Activated T-helper 9 cell treated with anti-CD3 and anti-CD28 coated beads, Interleukin-2, amount 50 U/mL, for 16 hours (primary cell): ENCODE measurements around the gene RPL5.

ENCODE experiments used
- DNase-seq: peaks from one replicate; pipeline ENCODE4 v3.0.0-alpha.2; 2020; ENCODE audit warnings: low read depth

RPL5 gene

GRCh38 chr1:92820024-92820423 lies 11.8 kb upstream of the RPL5 start:
- DNase-seq, result no peak

GRCh38 chr1:92820551-92820950 lies 11.3 kb upstream of the RPL5 start:
- DNase-seq, result no peak

- no peak for DNase-seq
These were observed 9.0 kb upstream of the RPL5 start for GRCh38 chr1:92822879-92823278.

DNA sequence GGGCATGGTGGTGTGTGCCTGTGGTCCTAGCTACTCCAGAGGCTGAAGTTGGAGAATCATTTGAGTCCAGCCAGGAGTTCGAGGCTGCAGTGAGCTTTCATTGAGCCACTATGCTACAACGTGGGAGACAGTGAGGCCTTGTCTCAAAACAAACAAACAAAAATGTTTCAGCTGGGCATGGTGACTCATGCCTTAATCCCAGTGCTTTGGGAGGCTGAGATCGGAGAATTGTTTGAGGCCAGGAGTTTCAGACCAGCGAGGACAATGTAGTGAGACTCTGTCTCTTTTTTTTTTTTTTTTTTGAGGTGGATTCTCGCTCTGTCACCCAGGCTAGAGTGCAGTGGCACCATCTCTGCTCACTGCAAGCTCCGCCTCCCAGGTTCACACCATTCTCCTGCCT lies 5.0 kb upstream of the RPL5 start:
- no peak for DNase-seq

DNA sequence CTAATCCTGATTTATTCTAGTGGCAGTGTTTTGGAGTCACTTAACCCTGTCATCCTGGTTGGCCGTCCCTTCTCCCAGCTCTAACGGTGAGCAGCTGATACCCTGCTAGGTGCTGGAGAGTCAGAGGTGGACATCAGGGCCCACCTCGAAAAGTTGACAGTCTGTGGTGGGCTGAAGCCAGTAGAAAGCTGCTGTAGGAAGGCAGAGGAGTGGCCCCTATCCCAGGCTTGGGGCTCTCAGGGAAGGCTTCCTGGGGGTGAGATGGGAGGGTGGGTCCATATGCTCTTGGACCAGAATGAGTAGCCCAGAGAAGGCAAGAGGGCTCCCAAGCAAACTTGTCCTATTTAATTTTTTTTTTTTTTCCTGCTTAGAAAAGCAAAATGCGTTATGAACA lies 475 bp upstream of the RPL5 start:
- no peak for DNase-seq

- no peak for DNase-seq
These were observed 786 bp downstream of the RPL5 start for GRCh38 chr1:92832537-92833114.

DNA sequence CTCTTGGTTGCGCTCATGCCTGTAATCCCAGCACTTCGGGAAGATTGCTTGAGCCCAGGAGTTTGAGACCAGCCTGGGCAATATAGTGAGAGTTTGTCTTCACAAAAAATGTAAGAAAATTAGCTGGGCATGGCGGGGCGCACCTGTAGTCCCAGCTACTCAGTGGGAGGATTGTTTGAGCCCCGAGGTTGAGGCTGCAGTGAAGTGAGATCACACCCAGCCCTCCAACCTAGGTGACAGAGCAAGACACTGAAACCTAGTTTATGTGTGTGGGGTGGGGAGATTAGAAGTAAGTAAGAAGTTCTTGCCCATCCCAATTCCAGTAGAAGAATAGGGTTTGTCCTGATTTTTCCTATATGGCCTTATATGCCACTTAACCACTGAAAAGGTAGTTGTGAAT lies 2.0 kb downstream of the RPL5 start:
- DNase-seq, result no peak

- no peak for DNase-seq
These were observed 2.8 kb downstream of the RPL5 start for GRCh38 chr1:92834617-92835016.

DNA sequence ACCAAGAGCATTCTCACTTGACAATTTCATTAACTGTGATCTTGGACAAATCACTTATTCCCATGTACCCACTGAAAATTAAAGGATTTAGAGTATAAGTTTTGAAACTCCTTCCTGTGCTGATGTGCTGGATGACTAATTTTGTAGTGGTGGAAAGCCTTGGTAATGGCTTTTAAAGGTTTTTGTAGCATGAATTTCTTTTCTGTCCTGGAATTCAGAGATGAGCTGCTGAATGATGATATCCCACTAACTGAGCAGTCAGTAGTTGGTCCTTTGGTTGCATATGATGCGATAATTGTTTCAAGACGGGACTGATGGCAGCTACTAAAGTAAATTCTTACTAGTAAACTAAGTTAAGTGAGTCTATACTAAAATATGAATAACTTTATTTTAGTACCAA lies 5.2 kb downstream of the RPL5 start:
- no peak for DNase-seq

- no peak for DNase-seq
These were observed 6.7 kb downstream of the RPL5 start for GRCh38 chr1:92838519-92838918.

DNA sequence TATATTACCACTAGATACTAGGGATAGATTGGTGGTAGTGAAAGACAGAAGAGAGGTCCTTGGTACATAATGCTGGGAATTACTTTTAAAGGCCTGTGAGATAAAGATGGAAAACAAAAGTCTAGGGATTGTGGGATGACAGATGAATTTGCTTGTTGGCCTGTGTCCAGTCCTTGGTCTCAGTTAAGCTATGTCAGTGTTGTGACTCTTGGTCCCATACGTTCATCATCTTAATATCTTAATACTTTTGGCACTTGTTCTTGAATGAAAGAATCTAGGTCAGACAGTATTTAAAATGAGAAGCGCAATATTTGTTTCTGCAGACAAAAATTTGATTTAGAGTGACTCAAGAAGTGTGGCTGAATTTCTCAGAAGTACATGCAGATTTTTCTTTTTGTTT lies 7.6 kb downstream of the RPL5 start:
- no peak for DNase-seq

DNA sequence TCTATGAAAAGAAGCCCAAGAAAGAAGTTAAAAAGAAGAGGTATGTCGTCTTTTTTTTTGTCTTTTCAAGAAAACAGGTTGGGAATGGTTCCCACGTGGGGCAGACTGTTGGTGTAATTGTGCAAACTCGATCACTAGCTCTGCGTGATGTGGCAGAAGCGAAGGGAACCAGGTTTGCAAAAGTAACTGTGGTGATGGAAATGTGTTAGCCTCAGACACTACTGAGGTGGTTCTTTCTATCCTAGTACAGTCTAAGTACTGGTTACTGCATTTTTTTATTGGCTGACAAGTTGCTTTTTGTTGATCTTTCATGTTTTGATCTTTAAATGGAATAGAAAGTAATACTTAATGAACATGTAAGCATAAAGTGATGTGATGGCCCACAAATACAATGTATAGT lies 8.8 kb downstream of the RPL5 start:
- no peak for DNase-seq

DNA sequence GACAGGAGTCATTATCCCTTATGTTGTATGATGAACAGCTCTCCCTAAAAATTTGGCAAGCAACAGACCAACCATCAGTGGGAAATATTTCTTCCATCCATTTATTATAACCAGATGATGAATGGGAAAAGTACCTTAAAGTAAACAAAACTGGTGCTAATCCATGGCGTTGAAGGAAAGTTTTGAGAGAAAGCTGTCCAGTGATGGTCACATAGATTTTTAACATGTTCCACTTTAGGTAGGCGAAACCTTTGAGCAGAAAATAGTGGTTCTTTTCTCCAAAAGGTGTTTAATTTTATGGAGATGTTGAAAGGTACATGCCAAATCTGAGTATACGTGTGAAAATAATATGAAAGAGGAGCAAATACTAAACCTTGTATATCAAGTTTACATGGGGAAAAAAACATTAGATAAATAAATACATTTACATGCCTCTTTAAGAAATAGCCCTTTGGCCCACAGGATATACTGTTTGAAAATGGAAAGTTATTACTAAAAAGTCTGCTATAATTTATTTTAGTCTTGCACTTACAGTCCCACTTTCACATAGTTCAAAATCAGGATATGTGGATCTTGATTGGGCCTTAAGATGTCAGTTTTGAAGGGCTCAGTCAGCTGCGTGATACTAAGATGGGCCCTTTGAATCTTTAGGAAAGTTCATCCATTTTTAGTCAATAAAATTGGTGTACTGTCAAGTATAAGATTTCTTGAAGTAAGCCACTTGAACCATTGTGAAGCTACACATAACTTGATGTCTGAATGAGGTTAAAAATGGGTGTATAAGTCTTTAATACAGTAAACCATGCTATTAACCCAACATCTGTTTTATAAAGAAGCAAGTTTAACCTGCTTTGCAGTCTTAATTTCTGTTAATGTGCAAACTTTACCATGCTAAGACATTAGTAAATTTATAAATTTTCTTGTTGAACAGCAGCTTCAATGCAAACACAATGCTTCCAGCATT lies 10.5 kb downstream of the RPL5 start:
- DNase-seq, result no peak

- no peak for DNase-seq
These were observed 11.2 kb downstream of the RPL5 start for GRCh38 chr1:92843046-92843423.

DNA sequence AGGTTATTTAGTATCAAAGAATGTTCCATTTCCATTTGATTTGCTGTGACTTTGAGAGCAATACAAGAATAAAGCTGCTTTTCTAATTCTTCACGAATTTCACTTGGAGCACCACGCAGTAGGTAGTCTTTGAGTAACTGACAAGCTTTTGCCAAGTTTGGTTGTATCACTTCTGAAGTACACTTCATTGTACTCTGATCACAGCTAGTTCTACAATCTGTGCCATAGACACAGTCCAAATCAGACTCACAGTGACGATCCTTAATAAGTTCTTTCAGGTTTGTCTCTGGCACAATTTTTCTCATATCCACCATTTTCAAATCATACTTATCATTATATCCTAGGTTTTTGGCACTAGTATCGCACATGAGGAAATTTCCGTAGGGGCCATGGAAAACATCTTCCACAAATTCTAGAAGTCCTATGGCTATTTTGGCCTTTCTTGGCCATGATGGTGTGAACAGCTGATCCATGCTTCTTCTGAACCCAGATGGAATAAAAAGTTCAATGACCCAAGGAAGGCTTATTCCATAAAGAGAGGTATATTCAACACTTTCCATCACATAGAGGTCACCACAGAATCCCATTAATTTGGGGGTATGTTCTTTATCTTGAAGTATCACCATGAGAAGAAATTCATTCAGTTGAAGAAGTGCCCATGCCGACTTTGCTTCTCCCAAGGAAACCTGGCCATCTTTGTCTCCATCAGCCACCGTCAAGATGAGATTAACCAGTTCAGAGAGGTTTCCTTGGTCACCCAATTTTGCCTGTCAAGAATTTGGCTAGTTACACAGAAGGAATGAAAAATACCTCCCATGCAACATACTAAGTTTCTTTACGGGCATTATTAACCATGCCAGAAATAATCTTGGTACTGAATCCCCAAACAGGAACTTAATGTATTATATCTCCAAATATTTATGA lies 11.9 kb downstream of the RPL5 start:
- no peak for DNase-seq

GRCh38 chr1:92844439-92844838 lies 12.6 kb downstream of the RPL5 start:
- no peak for DNase-seq

- DNase-seq, result no peak
These were observed 14.1 kb downstream of the RPL5 start for GRCh38 chr1:92845908-92846307.

GRCh38 chr1:92848201-92848600 lies 16.4 kb downstream of the RPL5 start:
- DNase-seq, result no peak

DNA sequence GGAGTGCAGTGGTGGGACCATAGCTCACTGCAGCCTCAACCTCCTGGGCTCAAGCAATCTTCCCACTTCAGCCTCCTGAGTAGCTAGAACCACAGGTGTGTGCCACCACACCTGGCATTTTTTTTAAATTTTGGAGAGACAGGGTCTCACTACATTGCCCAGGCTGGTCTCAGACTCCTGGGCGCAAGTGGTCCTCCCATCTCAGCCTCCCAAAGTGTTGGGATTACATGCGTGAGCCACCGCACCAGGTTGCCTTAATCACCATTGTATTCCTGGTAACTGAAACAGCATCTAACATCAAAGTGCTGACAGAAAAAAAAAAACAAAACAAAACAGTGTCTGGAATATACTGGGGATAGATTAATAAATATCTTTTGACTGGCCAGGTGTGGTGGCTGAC lies 18.2 kb downstream of the RPL5 start:
- no peak for DNase-seq

GRCh38 chr1:92851729-92852128 lies 19.9 kb downstream of the RPL5 start:
- DNase-seq, result no peak

- DNase-seq, result no peak
These were observed 21.5 kb downstream of the RPL5 start for GRCh38 chr1:92853299-92853698.

- no peak for DNase-seq
These were observed 22.4 kb downstream of the RPL5 start for GRCh38 chr1:92854101-92854785.
